K562 (cell line): Measurements from ENCODE around the gene UBN2. TPM values are rescaled to one million over a fixed set of nuclear protein-coding genes. Genes with fewer than 3 reads are reported as not detected.

Experiments
- BACH1 ChIP-seq: fragments of 200-800 bp; sonication (Bioruptor generic); IDR thresholded peaks from 2 replicates; pipeline ENCODE4 v1.6.1; 2016; ENCODE audit warnings: missing genetic modification characterization, missing compliant biosample characterization
- CCAR2 ChIP-seq: fragments of 200-400 bp; formaldehyde crosslinking; IDR thresholded peaks from 2 replicates; pipeline ENCODE4 v1.6.1; 2017; ENCODE audit warnings: mild to moderate bottlenecking, low read depth, low read length
- CHD1 ChIP-seq: fragments of 200-600 bp; sonication (generic); IDR thresholded peaks from one replicate; pipeline ENCODE4 v1.6.1; 2012; ENCODE audit warnings: mild to moderate bottlenecking, moderate library complexity, low read length, inconsistent platforms
- CREM ChIP-seq: IDR thresholded peaks from 2 replicates; pipeline ENCODE4 v1.6.1; 2014; ENCODE audit warnings: antibody characterized with exemption, low read depth
- HDAC6 ChIP-seq: IDR thresholded peaks from 2 replicates; pipeline ENCODE4 v1.6.1; 2012; ENCODE audit warnings: low read depth, mild to moderate bottlenecking, control low read depth, inconsistent platforms, low read length, moderate library complexity
- HOMEZ ChIP-seq: fragments of 250-450 bp; sonication (Bioruptor Pico); IDR thresholded peaks from 2 replicates; pipeline ENCODE4 v1.4.0; 2020; ENCODE audit warnings: mild to moderate bottlenecking, moderate library complexity
- KLF13 ChIP-seq: fragments of 450-650 bp; IDR thresholded peaks from 2 replicates; pipeline ENCODE4 v1.6.1; 2016; ENCODE audit warnings: missing genetic modification characterization, low read depth, mild to moderate bottlenecking, missing compliant biosample characterization, moderate library complexity, borderline replicate concordance
- MAFG ChIP-seq: fragments of 450-650 bp; conservative IDR thresholded peaks from 2 replicates; pipeline ENCODE4 v1.6.1; 2016; ENCODE audit warnings: missing genetic modification characterization, missing compliant biosample characterization
- NRF1 ChIP-seq, 2 experiments: fragments of 450-650 bp; IDR thresholded peaks in 1 of 2; conservative IDR thresholded peaks in 1 of 2; 2 replicates each; pipeline ENCODE4 v1.6.1; 2014; ENCODE audit warnings: mild to moderate bottlenecking in 2 of 2
- RCOR1 ChIP-seq, 2 experiments: IDR thresholded peaks; 2 replicates each; pipeline ENCODE4 v1.6.1; 2012; ENCODE audit warnings: low read depth in 2 of 2, low read length in 2 of 2, borderline replicate concordance in 1 of 2, improper control_type of control experiment in 1 of 2
- RERE ChIP-seq: sonication (generic); formaldehyde crosslinking; IDR thresholded peaks from 2 replicates; pipeline ENCODE4 v1.8.0; 2023; ENCODE audit warnings: missing genetic modification reagents, mild to moderate bottlenecking, borderline replicate concordance
- SP1 ChIP-seq: sonication (generic); formaldehyde crosslinking; IDR thresholded peaks from 2 replicates; pipeline ENCODE4 v1.8.1; 2022; ENCODE audit warnings: mild to moderate bottlenecking, missing genetic modification reagents
- USF2 ChIP-seq: sonication (generic); formaldehyde crosslinking; IDR thresholded peaks from 2 replicates; pipeline ENCODE4 v1.5.0; 2020; ENCODE audit warnings: missing genetic modification reagents
- ZBTB11 ChIP-seq, 3 experiments: fragments of 200-800 bp in 1 of 3; fragments of 250-450 bp in 1 of 3; fragments of 450-650 bp in 1 of 3; sonication (Bioruptor Pico) in 1 of 3; sonication (Bioruptor generic) in 1 of 3; formaldehyde crosslinking in 1 of 3; IDR thresholded peaks; 2 replicates each; pipeline versions ENCODE4 v1.6.1 to v1.8.0; 2016 to 2022; ENCODE audit warnings: mild to moderate bottlenecking in 2 of 3, missing genetic modification characterization in 2 of 3, missing compliant biosample characterization in 1 of 3, moderate library complexity in 1 of 3
- ZNF324 ChIP-seq: fragments of 250-450 bp; sonication (Bioruptor Pico); IDR thresholded peaks from 2 replicates; pipeline ENCODE4 v1.4.0; 2020; ENCODE audit warnings: mild to moderate bottlenecking
- ZNF408 ChIP-seq: fragments of 250-450 bp; sonication (Bioruptor Pico); IDR thresholded peaks from 2 replicates; pipeline ENCODE4 v1.4.0; 2020; ENCODE audit warnings: low read depth, mild to moderate bottlenecking, moderate library complexity
- polyA plus RNA-seq, 8 experiments: library from polyadenylated mRNA; depleted of rRNA in 4 of 8; stranded (reverse) in 5 of 8; unstranded in 3 of 8; fragments of >200 nt; fragmentation: Nextera tagmentation in 2 of 8; fragmentation: Illumina TruSeq in 1 of 8; extraction: Ambion mirVana in 2 of 8; extraction: Trizol in 1 of 8; gene quantifications; 2 replicates each; pipeline versions ENCODE4 v1.2.1 to v1.2.3, GENCODE V29; 2011 to 2014; ENCODE audit warnings: inconsistent platforms in 1 of 8, missing spikeins in 1 of 8
- total RNA-seq, 7 experiments: library from RNA; depleted of rRNA in 6 of 7; stranded (reverse); fragments of >200 nt in 6 of 7; fragmentation: Illumina TruSeq in 2 of 7; extraction: Trizol in 2 of 7; gene quantifications; 2 replicates each; pipeline versions ENCODE4 v1.2.1 to v1.2.3, GENCODE V29; 2011 to 2021; ENCODE audit warnings: low replicate concordance in 1 of 7

The UBN2 gene
- total and polyA plus RNA-seq, 9 of the 15 experiments (the other 6 are each of a cell fraction or from before 2014, with no cell fraction given): 1.2 to 19.5 (median 9.9) TPM

GRCh38 chr7:139242741-139243281 lies 11.8 kb downstream of the UBN2 start (continued):
- TF ChIP-seq ZNF324 (no peak), HDAC6 (no peak), ZBTB11 (CRISPR knock-in tag; IDR thresholded peaks at IDR 0.05) (no peak), CCAR2 (no peak), RERE (CRISPR knock-in tag) (no peak), BACH1 (peak; percentile 73), CHD1 (no peak), SP1 (no peak), KLF13 (tag) (no peak), RCOR1 (IDR thresholded peaks at IDR 0.05; ENCODE audit: borderline replicate concordance in 1 of 2, low read depth in 2 of 2, low read length in 2 of 2) (peak in 1 of 2 experiments; percentile 26; a peak in 1 of 4 replicates), USF2 (CRISPR knock-in tag) (no peak), HOMEZ (CRISPR knock-in tag) (no peak), MAFG (tag) (0 out of 2 replicates have a peak, but pooled peaks have one; percentile 14), NRF1 (conservative IDR thresholded peaks at IDR 0.05 in 1 of 2, IDR thresholded peaks at IDR 0.05 in 1 of 2) (no peak), CREM (no peak), ZNF408 (CRISPR knock-in tag) (no peak)
